Ascending aorta (tissue), 2 donors: ENCODE data around the gene ZC2HC1C. TPM values are rescaled to one million over a fixed set of nuclear protein-coding genes. Genes with fewer than 3 reads are reported as not detected.

Source experiments
- DNase-seq, 2 donors: peaks; one replicate each; pipeline ENCODE4 v3.0.0-alpha.2; 2019; ENCODE audit warnings: low spot score in 2 of 2
- H3K27ac ChIP-seq, 2 donors: fragments of 200-600 bp; sonication (generic); one replicate each; pipeline ENCODE4 v1.5.1; 2016 to 2017; ENCODE audit warnings: mild to moderate bottlenecking in 1 of 2
- H3K27me3 ChIP-seq: fragments of 200-600 bp; sonication (generic); one replicate; pipeline ENCODE4 v1.5.1; 2017
- H3K36me3 ChIP-seq, 2 donors: fragments of 200-600 bp; sonication (generic); one replicate each; pipeline ENCODE4 v1.5.1; 2016
- H3K4me1 ChIP-seq, 2 donors: fragments of 200-600 bp; sonication (generic); one replicate each; pipeline ENCODE4 v1.5.1; 2016 to 2017; ENCODE audit warnings: mild to moderate bottlenecking in 1 of 2
- H3K4me3 ChIP-seq, 2 donors: fragments of 200-600 bp; sonication (generic); one replicate each; pipeline ENCODE4 v1.5.1; 2016 to 2017; ENCODE audit warnings: mild to moderate bottlenecking in 1 of 2
- H3K9me3 ChIP-seq, 2 donors: fragments of 200-600 bp; sonication (generic); one replicate each; pipeline ENCODE4 v1.5.1; 2016
- intact Hi-C: fragments of 100-400 bp; cut with DNase I; formaldehyde crosslinking; loops from one replicate; pipeline ENCODE4 v1.15.1; 2023
- total RNA-seq: library from RNA; depleted of rRNA; stranded (reverse); fragments of >200 nt; gene quantifications from one replicate; pipeline ENCODE4 v1.1.0, GENCODE V29; 2016
- TF ChIP-seq, protein P1 (sequence below), 3 experiments: fragments of 200-600 bp in 2 of 3; fragments of 450-650 bp in 1 of 3; sonication (generic) in 2 of 3; IDR thresholded peaks; one replicate each; pipeline ENCODE4 v1.5.1; 2016 to 2019; ENCODE audit warnings: antibody characterized with exemption in 3 of 3, mild to moderate bottlenecking in 1 of 3, moderate library complexity in 1 of 3

ZC2HC1C gene
- total RNA-seq, 1 donor from 2014 or later: not detected

GRCh38 chr14:75088153-75088552 lies 18.7 kb downstream of the ZC2HC1C start:
- no peak overlapping the region for H3K27ac ChIP-seq
- no peaks in the 10 kb centered on the region for H3K27me3 ChIP-seq
- no peaks in the 10 kb centered on the region for H3K9me3 ChIP-seq
- peaks cover 77 to 90% of the 10 kb centered on the region in 2 donors for H3K36me3 ChIP-seq
- no peak for DNase-seq
- TF ChIP-seq, protein P1, sequence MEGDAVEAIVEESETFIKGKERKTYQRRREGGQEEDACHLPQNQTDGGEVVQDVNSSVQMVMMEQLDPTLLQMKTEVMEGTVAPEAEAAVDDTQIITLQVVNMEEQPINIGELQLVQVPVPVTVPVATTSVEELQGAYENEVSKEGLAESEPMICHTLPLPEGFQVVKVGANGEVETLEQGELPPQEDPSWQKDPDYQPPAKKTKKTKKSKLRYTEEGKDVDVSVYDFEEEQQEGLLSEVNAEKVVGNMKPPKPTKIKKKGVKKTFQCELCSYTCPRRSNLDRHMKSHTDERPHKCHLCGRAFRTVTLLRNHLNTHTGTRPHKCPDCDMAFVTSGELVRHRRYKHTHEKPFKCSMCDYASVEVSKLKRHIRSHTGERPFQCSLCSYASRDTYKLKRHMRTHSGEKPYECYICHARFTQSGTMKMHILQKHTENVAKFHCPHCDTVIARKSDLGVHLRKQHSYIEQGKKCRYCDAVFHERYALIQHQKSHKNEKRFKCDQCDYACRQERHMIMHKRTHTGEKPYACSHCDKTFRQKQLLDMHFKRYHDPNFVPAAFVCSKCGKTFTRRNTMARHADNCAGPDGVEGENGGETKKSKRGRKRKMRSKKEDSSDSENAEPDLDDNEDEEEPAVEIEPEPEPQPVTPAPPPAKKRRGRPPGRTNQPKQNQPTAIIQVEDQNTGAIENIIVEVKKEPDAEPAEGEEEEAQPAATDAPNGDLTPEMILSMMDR (IDR thresholded peaks at IDR 0.05): no peak
- H3K4me1 ChIP-seq: no peaks in the 10 kb centered on the region
- intact Hi-C loops: loop anchor here (1.0 to 2.0 kb wide), 3 partner anchors 141 to 227 kb away; no protein-coding TSS in a partner anchor
- no peak overlapping the region for H3K4me3 ChIP-seq

DNA sequence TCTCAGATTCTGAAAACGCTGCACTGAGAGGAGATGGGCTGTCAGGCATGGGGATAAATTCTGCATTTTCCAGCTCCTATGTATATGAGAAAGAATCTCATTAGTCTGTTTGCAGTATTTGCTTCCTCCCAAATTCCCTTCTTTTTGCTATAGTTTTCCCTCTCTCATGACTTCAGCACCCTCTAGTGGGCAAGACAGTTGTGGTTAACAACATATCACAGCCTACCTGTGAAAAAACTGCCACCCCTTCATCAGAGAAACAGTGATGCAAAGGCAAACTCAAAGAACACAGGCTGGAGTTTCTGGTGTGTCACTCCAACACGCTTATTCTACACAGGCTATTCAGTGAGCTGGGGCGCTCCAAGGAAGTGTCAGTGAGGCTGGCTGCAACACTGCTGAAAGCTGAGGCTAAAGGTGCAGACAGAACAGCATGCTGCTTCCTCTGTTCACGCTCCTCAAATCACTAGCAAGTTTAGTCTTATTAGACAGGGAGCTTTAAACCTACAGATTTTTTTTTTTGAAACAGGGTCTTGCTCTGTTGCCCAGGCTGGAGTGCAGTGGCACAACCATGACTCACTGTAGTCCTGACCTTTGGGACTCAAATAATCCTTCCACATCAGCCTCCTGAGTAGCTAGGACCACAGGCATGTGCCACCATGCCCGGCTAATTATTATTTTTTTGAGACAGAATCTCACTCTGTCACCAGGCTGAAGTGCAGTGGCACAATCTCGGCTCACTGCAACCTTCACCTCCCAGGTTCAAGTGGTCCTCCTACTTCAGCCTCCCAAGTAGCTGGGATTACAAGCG lies 19.3 kb downstream of the ZC2HC1C start:
- intact Hi-C loops: loop anchor here (1.0 to 2.0 kb wide), 3 partner anchors 142 to 228 kb away; no protein-coding TSS in a partner anchor
- Histone ChIP-seq H3K4me3 (no peak overlapping the region), H3K9me3 (no peaks in the 10 kb centered on the region), H3K36me3 (peaks cover 78 to 90% of the 10 kb centered on the region in 2 donors), H3K4me1 (no peaks in the 10 kb centered on the region), H3K27me3 (no peaks in the 10 kb centered on the region), H3K27ac (no peak overlapping the region)
- TF ChIP-seq, protein P1 (IDR thresholded peaks at IDR 0.05): peak; percentile 71 to 82 (median 78)
- peak in 1 of 2 donors; percentile 69 for DNase-seq

GRCh38 chr14:75090353-75090752 lies 20.9 kb downstream of the ZC2HC1C start:
- H3K4me1 ChIP-seq: no peaks in the 10 kb centered on the region
- TF ChIP-seq, protein P1 (IDR thresholded peaks at IDR 0.05): no peak

DNA sequence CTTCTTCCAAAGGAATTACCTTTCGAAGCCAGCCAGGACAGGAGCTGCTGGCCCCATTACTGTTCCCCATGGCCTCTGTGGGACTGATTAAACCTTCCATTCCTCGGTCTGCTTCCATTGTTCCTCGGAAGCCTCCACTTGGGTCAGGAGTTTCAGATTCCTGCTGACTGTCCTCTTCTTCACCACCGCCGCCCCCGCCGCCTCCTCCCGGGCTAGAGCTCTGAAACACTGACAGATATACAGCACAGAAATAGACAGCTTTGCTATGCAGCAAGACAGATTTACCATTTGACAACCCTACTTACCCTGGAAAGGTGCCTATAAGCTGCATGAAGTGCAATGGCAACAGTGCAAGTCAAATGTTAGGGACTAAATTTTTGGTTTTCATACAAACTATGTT lies 21.8 kb downstream of the ZC2HC1C start:
- intact Hi-C loops: no loop called here
- no peak overlapping the region for H3K27ac ChIP-seq
- H3K27me3 ChIP-seq: no peaks in the 10 kb centered on the region
- no peak overlapping the region for H3K4me3 ChIP-seq
- no peaks in the 10 kb centered on the region for H3K9me3 ChIP-seq
- DNase-seq: no peak
- TF ChIP-seq, protein P1 (IDR thresholded peaks at IDR 0.05): no peak
- H3K4me1 ChIP-seq: no peaks in the 10 kb centered on the region
- peaks cover 77 to 90% of the 10 kb centered on the region in 2 donors for H3K36me3 ChIP-seq

More at GRCh38 chr14:75090353-75090752, 20.9 kb downstream of the ZC2HC1C start:
- Histone ChIP-seq H3K4me3 (no peak overlapping the region), H3K9me3 (no peaks in the 10 kb centered on the region), H3K27me3 (no peaks in the 10 kb centered on the region), H3K27ac (no peak overlapping the region), H3K36me3 (peaks cover 77 to 90% of the 10 kb centered on the region in 2 donors)
- DNase-seq: no peak
- intact Hi-C loops: no loop called here

DNA sequence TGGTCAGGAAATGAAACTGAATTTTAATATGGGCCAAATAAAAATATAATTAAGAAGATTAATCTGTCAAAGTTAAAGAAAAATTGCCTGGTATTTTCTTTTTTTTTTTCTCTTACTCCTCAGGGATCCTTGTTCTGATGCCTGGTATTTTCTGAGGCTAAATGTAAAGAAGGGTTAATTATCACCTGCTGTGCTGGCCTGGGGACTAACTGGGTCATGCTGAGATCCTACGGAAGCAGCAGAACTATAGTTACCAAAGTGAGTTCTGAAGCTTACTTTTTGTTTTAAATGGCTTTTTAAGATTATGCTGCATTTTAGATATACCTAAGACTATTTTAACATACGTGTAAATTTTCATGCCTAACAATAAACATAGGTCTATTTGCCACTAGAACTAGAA lies 23.3 kb downstream of the ZC2HC1C start:
- Histone ChIP-seq H3K36me3 (peaks cover 73 to 90% of the 10 kb centered on the region in 2 donors), H3K27me3 (no peaks in the 10 kb centered on the region), H3K4me1 (no peaks in the 10 kb centered on the region), H3K27ac (no peak overlapping the region), H3K9me3 (no peaks in the 10 kb centered on the region), H3K4me3 (no peak overlapping the region)
- intact Hi-C loops: no loop called here
- no peak for DNase-seq
- TF ChIP-seq, protein P1 (IDR thresholded peaks at IDR 0.05): no peak
